Measurements from ENCODE around the gene NXPE2.
A peak's percentile ranks its signal among the peaks of the same experiment; 100 is the strongest.
"Not testable (repeated sequence)": the region's sequence is repeated elsewhere in the genome, so short reads cannot be mapped to it uniquely, and the experiment has no call there.

Gene NXPE2

DNA sequence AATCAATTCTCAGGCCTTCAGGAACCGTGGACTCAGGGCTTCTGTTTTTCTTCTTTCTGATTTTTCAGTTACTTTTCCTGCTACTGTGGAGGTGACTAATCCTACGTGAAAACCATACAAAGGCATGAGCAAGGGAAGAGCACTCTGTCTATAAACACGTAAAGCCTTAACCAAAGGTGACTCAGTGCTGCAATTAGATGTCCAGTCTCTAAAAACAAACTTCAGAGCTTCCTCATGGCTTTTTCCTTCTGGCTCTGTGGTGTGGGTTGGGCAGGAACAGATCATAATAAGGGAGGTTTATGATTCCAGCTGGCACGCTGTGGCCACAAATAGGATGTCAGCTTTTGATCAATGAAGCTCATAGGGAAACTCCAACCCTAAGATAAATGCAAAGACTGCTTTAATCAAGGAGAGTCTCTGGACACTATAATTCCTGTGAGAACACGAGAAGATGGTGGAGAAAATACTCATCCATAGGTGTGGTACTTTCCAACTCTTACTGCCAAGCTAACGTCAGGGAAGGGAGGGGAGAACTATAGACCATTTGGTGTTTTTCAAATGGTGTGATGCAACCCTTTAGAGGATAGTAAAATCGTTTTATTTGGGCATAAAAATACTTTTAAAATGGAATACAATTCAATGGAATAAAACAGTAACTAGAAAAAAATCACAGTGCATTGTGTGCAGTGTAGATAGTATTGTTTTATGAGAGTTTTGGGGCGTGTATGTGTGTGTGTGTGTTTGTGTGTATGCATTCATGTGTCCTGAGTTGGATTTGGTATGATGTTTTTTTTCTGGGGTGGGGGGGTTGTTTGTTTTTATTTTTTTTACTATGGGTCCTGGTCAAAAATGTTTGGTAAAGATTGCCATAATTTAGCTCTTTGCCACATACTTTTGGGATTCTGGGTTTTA, at the start of gene NXPE2:
NXPE2 (plus strand) TSS at position 403 of the 912 bp plus-strand sequence; CDS start at position 452, 49 bp downstream.
- H3K27ac ChIP-seq, result peak within 1 kb of the TSS; percentile 78
- DNase-seq (ENCODE audit: low read depth, low spot score), result peak; percentile 82

GRCh38 chr11:114631445-114631965, 46.8 kb upstream of the NXPE2 start:
- DNase-seq (ENCODE audit: low read depth, low spot score); H3K27ac ChIP-seq: not testable (repeated sequence)

DNA sequence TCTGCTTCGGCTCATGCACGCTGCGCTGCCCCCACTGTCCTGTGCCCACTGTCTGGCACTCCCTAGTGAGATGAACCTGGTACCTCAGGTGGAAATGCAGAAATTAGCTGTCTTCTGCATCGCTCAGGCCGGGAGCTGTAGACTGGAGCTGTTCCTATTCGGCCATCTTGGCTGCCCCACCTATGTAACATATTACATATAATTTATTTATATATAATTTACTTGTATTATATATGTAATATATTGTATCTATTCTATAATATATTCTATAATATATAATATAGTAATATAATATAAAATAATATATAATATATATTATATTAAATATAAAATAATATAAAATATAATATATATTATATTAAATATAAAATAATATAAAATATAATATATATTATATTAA, 38.9 kb upstream of the NXPE2 start:
- not testable (repeated sequence) for DNase-seq (ENCODE audit: low read depth, low spot score); H3K27ac ChIP-seq

DNA sequence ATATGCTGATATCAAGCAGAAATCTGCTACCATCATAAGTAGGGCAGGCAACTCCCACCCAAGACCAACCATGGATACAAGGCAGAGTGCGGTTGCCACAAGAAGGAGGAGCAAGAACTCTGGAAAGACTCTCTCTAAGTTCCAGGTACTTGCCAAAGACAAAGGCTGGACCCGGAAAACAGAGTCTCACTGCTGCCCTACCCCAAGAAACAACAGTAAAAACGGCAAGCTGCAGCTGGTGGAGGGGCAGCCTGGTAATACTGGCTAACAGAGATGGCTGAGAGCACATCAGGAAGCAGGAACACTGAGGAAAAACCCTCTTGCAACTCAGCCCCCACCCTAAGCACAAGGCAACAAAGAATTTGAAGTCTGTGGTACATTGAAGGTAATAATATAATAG, 27.7 kb upstream of the NXPE2 start:
- no peak overlapping the region for H3K27ac ChIP-seq
- no peak for DNase-seq (ENCODE audit: low read depth, low spot score)

DNA sequence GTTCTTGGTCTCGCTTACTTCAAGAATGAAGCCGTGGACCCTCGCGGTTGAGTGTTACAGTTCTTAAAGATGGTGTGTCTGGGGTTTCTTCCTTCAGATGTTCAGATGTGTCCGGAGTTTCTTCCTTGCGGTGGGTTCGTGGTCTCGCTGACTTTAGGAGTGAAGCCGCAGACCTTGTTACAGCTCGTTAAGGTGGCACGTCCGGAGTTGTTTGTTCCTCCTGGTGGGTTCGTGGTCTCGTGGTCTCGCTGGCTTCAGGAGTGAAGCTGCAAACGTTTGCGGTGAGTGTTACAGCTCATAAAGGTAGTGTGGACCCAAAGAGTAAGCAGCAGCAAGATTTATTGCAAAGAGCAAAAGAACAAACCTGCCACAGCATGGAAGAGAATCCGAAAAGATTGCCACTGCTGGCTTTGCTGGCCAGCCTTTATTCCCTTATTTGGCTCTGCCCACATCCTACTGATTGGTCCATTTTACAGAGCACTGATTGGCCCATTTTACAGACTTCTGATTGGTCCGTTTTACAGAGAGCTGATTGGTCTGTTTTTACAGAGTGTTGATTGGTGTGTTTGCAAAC, 27.1 kb upstream of the NXPE2 start:
- DNase-seq (ENCODE audit: low read depth, low spot score), result no peak
- H3K27ac ChIP-seq, result no peak overlapping the region

GRCh38 chr11:114653148-114653547, 25.2 kb upstream of the NXPE2 start:
- DNase-seq (ENCODE audit: low read depth, low spot score), result no peak

DNA sequence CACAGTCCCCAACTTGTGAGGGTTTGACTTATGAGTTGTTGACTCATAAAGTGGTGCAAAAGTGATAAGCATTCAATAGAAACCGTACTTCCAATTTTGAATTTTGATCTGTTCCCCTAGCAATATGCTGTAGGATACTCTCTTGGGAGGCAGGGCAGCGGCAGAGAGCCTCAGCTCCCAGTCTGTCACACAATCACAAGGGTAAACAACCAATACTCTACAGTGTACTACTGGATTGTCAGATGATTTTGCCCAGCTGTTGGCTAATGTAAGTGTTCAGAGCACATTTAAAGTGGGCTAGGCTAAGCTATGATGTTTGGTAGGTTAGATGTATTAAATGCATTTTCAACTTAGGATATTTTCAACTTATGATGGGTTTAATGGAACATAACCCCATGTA, 13.7 kb upstream of the NXPE2 start:
- no peak for DNase-seq (ENCODE audit: low read depth, low spot score)
- H3K27ac ChIP-seq, result no peak overlapping the region

More at GRCh38 chr11:114653148-114653547, 25.2 kb upstream of the NXPE2 start:
- no peak overlapping the region for H3K27ac ChIP-seq

DNA sequence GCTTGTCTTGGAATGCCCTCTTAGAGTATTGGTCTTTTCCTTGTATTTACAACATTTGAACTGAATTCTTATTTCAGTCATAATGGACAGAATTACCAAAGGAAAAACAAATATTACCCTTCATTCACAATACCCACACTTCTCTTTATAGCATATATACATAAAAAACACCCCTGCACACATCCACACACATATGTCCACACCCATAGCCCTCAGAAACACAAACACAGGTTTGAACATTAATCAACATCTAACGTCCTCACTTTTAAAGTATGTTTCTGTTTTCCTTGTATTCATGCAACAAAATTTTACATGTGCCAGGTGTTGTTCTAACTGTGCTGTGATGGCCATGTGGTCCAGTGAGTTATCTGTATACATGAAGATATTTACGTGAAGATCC, 11.6 kb upstream of the NXPE2 start:
- DNase-seq (ENCODE audit: low read depth, low spot score), result no peak
- H3K27ac ChIP-seq, result no peak overlapping the region

GRCh38 chr11:114668109-114668508, 10.2 kb upstream of the NXPE2 start:
- H3K27ac ChIP-seq, result no peak overlapping the region
- no peak for DNase-seq (ENCODE audit: low read depth, low spot score)

GRCh38 chr11:114673661-114674060, 4.7 kb upstream of the NXPE2 start:
- no peak overlapping the region for H3K27ac ChIP-seq
- DNase-seq (ENCODE audit: low read depth, low spot score), result no peak

DNA sequence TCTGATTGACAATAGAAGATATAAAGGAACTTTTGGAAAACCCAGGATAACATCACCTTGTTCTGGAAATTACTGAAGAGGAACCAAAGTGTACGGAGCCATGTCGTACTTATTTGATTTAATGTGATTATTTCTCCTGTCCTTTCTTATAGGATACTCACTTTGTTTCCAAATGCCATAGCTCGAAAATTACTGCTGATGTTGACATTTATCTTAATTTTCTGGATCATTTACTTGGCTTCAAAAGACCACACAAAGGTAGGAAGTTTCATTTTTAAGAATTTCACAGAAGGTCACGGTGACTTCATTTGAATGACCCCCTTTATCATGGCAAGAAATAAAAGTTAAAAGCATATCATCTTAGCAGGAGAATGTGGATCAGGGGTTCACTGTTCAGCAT, 1.2 kb downstream of the NXPE2 start:
- no peak for DNase-seq (ENCODE audit: low read depth, low spot score)
- H3K27ac ChIP-seq, result no peak overlapping the region

- DNase-seq (ENCODE audit: low read depth, low spot score), result no peak
- H3K27ac ChIP-seq, result no peak overlapping the region
Measured at GRCh38 chr11:114683007-114683406, 4.7 kb downstream of the NXPE2 start.

DNA sequence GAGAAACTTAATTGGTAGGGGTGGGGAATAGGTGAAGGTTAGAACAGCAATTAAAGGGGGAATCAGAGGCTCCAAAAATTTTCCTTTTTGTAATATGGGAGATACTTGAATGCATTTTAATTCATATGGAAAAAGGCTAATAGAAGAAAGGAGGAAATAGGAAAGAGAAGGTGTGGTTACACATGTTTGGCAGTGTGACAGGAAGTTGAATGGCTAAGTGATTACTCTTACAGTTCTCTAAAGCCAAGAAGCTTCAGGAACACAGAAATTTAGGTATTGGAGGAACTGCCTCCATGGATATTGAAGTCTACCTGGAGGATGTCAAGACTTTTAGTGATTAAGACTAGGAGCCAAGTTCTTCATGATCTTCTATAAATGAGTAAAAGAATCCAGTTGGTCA, 6.3 kb downstream of the NXPE2 start:
- H3K27ac ChIP-seq, result no peak overlapping the region
- no peak for DNase-seq (ENCODE audit: low read depth, low spot score)

DNA sequence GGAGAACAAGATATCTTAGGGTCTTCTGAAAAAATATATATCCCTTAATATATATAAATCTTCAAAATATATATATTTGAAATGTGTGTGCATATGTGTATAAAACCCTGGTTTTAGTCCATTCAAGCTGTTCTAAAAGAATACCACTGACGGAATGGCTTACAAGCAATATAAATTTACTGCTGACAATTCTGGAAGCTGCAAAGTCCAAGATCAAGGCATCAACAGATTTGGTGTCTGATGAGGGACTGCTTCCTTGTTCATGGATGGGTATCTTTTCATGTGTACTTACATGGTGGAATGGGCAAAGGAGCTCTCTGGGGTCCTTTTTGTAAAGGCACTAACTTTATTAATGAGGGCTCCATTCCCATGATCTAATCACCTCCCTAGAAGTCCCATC, 6.8 kb downstream of the NXPE2 start:
- no peak for DNase-seq (ENCODE audit: low read depth, low spot score)
- H3K27ac ChIP-seq, result no peak overlapping the region

GRCh38 chr11:114705280-114706024, 27.1 kb downstream of the NXPE2 start:
- no peak for DNase-seq (ENCODE audit: low read depth, low spot score)
- H3K27ac ChIP-seq, result no peak overlapping the region

DNA sequence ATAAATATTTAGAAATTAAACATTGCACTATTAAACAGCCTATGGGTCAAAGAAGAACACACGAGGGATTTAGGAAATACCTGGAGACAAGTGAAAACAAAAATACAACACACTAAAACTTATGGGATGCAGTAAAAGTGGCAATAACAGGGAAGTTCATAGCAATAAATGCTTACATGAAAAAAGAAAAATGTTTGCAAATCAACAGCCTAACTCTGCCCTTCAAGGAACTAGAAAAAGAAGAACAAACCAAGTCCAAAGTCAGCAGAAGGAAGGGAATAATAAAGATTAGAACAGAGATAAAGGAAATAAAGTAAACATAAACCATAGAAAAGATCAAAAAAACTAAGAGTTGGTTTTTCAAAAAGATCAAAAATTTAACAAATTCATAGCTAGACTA, 31.6 kb downstream of the NXPE2 start:
- no peak for DNase-seq (ENCODE audit: low read depth, low spot score)

DNA sequence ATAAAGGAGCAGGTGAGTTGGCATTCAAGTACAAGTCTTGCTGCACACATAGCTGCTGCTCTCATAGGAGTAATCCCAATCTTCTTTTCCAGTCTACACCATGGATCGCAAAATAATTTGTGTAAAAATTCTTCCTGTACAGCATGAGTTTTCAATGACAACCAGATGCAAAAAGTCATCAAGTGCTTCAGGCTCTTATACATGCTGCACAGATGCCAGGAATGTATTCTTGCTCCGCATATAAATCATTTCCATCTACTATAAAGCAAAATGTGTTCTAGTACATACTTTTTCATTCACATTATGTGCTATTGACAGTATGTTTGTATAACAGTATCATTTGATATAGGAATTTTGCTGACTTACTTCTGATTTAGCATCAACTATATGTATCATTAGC, 35.4 kb downstream of the NXPE2 start:
- H3K27ac ChIP-seq, result no peak overlapping the region
- DNase-seq (ENCODE audit: low read depth, low spot score), result no peak

More for the DNA sequence above, 31.6 kb downstream of the NXPE2 start:
- H3K27ac ChIP-seq, result no peak overlapping the region

DNA sequence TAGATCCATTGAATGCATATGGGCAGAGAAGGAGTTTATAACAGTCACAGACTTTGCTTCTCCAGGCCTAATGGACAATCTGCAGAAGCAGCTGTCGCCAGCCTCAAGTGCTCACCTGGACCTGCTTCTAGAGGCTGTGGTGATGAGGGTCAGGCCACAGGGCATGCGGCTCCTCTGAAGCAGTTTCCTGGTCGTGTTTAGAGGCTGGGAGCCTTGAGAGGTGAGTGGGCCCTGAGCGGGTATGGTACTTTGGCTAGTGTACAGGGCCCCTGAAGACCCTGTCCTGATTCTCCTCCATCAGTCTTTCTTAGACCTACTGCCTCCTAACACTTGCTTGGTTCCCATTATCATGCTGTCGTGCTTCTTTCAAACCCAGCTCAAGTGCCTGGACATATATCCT, 41.2 kb downstream of the NXPE2 start:
- H3K27ac ChIP-seq, result no peak overlapping the region
- DNase-seq (ENCODE audit: low read depth, low spot score), result no peak

GRCh38 chr11:114724916-114725524, 46.7 kb downstream of the NXPE2 start:
- DNase-seq (ENCODE audit: low read depth, low spot score), result no peak
- H3K27ac ChIP-seq, result no peak overlapping the region

DNA sequence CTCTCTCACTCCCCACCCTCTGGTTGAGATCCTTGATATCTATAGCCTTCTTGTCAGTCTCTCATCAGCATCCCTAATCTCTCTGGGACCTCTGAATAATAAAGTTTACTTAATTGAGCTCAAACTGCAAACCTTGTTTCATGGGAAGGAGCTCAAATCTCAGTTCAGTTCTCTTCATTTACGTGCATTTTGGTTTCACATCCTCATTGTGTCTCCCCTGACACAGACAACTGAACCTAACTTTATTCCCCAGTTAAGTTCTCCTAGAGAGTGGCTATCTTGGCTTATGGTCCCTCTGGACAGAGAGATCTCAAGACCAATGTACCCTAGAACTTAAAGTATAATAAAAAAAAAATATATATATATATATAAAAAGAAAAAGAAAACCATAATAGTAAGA, 47.3 kb downstream of the NXPE2 start:
- no peak for DNase-seq (ENCODE audit: low read depth, low spot score)
- H3K27ac ChIP-seq, result no peak overlapping the region
